HG03159 (cell line): ENCODE measurements around the gene TRIM24.
"Not testable (repeated sequence)": the region's sequence is repeated elsewhere in the genome, so short reads cannot be mapped to it uniquely, and the experiment has no call there.

Source experiments
- ATAC-seq: cut with Tn5 transposase; IDR thresholded peaks from one replicate; pipeline ENCODE4 v1.9.1; 2021; ENCODE audit warnings: mild to moderate bottlenecking, moderate library complexity; ENCODE audit not compliant: unreplicated experiment

The TRIM24 gene

DNA sequence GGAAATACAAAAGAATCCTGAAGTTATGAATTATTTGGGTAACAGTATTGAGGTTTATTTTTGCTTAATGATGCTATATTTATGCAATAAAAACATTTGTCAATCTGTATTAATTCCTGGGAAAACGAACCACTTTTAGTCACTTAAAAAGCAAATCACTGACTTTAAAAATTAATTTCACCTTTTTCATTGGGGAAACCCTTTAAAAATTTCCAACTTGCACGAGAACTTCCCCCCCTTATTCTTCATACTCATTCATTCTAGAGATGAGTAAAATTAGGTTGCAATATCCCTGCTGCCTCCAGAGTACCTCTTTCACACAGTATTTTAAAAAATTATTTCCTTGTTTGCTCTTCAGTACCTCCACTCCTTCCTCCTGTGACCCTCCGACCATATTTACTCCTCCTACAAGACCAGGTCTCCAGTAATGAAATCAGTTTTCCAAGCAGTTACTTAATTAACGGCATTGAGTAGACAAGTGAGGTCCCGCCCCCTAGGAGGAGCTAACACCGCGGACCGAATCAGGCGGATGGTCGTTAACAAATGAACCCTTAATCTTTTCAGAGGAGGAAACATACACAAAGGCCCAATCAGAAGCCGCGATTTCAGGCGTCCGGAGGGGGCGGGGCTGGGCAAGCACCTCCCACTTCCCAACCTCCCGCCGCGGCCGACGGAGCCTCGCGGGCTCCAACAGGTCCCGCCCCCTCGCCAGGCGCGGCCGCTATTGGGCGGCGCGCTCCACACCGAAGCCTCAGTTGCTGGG, 465 bp upstream of the TRIM24 start:
- ATAC-seq: peak; percentile 82

DNA sequence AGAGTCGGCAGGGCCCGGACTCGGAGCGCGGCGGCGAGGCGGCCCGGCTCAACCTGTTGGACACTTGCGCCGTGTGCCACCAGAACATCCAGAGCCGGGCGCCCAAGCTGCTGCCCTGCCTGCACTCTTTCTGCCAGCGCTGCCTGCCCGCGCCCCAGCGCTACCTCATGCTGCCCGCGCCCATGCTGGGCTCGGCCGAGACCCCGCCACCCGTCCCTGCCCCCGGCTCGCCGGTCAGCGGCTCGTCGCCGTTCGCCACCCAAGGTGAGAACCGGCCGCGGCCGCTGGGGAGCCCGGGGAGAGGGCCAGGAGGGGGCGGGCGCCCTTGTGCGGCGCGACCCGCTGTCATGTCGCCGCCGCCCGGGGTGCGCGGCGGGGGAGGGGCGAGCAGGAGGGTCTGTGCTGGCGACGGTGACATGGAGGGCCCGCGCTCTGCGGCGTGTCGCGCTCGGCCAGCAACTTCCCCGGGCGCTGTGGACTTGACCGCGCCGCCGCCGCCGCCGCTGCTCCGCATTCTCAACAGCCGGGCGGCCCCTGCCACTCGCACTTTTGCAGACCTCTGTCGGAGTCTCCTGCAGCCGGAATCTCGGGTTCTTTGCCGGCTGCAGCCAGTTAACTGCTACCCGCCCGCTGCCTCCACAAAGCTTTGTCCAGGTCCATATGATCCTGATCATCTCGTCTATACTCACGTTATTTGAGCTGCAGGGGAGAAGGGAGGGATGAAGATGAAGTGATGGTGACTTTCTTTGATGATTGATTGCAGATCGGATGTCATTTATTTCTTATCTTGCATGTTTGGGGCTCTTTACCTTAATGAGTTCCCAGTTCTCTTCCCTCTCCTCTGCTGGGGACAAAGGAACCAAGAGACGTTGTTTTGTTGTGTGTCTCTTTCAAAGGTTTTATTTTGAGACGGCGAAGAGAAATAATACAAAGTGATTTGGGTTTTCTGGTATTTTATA, 869 bp downstream of the TRIM24 start:
- ATAC-seq: peak; percentile 39

DNA sequence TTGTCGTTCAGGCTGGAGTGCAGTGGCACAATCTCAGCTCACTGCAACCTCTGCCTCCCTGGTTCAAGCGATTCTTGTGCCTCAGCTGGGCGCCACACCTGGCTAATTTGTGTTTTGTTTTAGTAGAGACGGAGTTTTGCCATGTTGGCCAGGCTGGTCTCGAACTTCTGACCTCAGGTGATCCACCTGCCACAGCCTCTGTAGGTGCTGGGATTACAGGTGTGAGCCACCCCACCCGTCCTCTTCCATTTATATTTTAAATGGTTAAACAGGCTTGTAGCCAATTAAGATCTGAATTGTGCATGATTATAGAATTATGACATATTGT, 3.2 kb downstream of the TRIM24 start:
- ATAC-seq: not testable (repeated sequence)

DNA sequence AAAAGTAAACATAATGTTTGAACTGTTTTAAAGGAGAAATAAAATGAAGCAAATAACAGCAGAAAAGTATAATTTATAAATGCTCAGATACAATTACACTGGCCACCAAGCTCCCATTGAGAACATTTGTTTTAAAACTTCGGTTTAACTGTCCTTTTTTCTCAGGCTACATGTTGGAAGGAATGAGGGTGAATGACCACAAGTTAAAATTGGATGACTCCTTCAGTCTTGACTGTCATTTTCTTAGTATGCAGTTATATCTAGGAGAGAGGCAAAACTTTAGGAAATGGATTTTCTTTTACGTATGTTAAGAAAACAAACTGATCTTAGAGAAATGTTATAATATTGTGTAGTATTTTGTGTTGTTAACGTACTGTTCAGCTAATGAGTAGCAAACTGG, 5.0 kb downstream of the TRIM24 start:
- no peak for ATAC-seq

DNA sequence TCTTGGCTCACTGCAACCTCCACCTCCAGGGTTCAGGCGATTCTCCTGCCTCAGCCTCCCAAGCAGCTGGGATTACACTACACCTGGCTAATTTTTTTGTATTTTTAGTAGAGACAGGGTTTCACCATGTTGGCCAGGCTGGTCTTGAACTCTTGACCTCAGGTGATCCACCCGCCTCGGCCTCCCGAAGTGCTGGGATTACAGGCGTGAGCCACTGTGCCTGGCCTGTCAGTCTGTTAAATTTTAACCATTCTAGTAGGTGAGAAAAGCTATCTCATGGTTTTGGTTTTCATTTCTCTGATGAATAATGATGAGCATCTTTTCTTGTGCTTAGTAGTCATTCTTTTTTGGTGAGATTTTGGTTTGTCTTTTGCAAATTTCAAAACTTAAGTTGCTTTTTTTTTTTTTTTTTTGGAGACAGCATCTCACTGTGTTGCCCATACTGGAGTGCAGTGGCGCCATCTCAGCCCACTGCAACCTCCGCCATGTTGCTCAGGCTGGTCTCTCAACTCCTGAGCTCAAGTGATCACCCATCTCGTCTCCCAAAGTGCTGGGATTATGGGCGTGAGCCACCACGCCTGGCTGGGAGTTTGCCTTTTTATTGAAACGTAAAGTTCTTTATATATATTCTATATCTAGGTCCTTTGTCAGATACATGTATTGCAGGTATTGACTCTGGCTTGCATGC, 6.2 kb downstream of the TRIM24 start:
- ATAC-seq: peak; percentile 76

DNA sequence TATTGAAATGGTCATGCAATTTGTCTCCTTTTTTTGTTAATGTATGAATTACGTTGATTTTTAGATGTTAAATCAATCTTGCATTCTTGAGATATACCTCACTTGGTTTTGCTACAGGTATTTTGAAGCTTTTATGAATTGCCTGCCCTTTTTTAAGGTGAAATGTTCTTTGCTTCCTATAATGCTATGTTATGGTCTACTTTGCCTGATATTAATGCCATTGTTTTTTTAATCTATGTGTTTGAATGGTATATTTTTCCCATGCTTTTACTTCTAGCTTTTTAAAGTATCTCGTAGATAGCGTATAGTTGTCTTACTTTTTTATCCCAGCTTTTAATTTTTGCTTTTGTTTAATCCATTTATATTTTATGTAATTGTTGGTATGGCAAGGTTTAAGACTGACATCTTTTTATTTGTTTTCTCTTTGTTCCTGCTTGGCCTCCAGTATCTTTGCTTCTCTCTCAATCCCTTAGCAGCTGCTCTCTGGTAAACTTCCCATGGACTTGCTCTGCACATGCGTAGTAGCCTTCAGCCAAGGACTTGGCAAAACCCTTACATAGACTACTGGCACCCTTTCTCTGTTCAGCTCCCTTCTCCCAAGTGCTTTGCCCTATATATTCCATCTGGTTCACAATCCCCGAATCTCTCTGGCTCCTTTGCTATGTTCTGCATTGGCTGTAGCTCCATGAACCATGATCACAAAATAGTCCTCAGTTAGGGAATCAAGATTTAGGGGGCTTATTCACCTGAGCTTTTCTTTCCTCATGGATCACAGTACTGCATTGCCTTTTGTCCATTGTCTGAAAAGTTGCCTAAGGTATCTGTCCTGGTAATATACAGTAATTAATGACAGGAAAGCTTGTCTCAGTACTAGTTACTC, 8.4 kb downstream of the TRIM24 start:
- no peak for ATAC-seq

DNA sequence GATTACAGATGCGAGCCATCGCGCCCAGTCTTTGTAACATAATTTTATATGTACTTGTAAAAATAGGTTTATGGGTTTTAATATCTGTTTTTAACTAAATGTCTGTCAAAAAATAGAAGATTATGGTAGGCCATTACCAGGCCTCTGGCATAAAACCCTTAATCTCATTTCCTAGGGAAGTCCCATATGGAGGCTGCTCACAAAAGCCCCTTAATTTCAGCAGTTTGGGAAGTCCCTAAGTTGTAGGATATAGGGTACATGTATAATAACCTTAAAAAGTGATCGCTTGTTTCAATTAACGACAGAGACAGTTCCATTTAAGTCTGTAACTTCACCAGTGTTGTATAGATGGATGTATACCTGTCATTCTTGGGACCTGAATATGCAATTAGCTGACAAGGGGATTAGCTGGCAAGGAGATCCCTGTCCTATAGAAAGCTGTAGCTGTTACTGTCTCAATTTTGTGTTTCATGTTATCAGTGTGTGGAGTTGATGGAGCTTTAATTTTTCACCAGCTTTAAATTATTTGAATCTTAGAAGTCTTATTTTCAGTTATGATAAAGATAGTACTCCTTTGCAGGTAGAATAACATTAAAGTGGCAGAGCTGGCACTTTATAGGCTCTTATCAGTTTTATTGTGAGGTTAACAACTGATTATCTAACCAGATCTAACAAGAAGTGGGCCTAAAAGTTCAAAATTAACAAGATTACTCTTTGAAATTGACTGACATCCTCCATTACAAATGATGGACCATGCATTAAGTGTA, 10.5 kb downstream of the TRIM24 start:
- no peak for ATAC-seq

DNA sequence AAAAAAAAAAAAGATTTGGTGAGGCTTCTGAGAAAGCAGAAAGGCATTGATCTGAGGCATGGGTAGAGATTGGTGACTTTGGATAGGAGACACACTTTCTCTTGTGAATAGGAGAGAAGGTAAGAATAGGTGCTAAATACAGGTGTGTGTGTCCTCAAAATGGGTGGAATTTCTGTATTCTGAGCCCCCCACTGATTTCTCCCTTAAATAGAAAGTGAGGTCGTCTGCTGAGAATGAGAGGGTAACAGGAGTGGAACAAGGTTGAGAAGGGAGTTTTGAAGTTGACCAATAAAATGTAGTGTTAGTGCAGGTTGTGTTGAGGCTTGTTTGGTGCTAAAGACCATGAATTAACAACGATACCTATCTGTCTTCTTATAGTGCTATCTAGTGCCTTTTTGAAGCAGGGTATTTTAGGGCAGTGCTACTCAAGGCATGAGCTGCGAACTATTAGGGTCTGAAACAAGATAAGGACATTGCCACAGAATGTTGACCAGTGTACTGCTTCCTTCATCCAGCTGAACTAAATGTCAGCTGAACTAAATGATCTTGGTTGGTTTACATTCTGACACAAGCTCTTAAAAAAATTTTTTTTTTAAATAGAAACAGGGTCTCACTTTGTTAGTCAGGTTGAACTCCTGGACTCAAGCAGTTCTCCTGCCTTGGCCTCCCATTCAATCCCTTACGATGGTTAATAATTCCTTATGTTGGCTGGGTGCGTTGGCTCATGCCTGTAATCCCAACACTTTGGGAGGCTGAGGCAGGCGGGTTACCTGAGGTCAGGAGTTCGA, 12.4 kb downstream of the TRIM24 start:
- no peak for ATAC-seq

DNA sequence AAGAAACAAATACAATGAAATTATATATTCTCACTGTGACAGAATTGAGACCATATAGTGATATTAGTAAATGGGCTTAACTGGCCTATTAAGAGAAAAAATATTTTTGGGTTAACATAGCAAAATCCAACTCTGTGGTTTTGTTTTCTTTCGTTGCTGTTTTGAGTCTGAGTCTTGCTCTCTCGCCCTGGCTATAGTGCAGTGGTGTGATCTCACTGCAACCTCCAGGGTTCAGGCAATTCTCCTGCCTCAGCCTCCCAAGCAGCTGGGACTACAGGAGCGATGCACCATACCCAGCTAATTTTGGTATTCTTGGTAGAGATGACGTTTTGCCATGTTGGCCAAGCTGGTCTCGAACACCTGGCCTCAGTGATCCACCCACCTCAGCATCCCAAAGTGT, 15.3 kb downstream of the TRIM24 start:
- no peak for ATAC-seq

DNA sequence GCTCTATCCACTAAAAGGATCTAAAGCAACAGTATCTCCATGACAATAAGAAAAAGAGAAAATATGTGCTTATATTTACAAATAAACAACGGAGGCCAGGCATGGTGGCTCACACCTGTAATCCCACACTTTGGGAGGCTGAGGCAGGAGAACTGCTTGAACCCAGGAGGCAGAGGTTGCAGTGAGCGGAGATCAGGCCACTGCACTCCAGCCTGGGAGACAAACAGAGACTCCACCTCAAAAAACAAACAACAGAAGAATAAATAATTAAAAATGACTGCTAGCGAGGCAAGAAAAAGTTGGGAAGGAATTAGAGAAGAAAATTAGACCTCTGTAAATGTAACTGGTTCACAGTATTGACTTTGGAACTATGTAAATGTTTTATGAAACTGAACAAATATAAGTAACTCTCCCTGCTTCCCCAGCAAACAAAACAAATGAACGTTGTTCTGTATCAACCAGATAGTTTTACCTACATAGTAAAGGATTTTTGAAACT, 17.1 kb downstream of the TRIM24 start:
- ATAC-seq: no peak

DNA sequence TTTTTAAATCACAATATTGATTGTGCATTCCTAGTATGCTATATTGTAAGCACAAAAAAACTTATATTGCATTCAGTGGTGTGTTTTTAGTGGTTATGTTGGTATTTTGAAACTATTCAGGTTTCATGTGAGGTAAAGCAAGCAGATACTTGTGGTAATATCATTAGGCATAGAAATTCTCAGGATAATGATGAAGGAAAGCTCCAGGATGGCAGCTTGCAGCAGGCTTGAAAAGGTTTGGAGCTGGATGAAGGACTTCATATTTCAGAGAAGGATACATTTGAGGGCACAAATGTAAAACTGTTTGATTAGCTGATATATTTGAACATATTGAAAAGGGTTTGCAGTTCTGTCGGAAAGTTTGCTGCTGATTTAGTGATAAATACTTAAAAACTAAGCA, 17.5 kb downstream of the TRIM24 start:
- no peak for ATAC-seq

DNA sequence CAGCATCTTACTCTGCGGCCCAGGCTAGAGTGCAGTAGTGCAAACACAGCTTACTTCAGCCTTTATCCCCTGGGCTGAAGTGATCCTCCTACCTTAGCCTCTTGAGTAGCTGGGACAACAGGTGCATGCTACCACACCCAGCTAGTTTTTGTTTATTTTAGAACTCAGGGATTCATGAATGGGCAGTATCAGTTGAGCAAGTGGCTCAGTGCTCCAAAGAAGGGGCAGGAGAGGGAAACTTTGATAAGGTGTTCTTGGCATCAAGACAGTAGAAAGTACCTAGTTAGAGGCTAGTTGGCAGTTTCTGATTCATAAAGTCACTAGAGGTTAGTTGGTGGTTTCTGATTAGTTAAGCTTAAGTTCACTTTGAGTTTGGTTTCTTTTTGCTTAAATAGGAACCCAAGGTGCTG, 18.4 kb downstream of the TRIM24 start:
- ATAC-seq: peak; percentile 80

DNA sequence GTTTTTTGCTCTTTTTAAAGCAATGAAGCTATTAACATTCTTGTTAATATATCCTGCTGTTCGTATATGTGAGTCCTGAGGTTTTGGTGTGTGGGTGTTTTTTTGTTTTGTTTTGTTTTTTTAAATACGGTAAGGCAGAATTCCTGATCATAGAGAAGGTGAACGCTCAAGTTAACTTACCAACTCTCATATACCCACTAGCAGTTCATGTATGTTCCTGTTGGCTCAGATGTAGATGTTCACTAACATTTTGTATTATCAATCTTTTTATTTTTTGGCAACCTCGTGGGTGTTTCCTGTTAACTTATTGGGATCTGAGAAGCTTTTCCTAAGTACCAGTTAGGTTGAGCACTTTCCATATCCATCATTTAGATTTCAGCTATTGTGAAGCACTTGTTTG, 20.5 kb downstream of the TRIM24 start:
- ATAC-seq: no peak

DNA sequence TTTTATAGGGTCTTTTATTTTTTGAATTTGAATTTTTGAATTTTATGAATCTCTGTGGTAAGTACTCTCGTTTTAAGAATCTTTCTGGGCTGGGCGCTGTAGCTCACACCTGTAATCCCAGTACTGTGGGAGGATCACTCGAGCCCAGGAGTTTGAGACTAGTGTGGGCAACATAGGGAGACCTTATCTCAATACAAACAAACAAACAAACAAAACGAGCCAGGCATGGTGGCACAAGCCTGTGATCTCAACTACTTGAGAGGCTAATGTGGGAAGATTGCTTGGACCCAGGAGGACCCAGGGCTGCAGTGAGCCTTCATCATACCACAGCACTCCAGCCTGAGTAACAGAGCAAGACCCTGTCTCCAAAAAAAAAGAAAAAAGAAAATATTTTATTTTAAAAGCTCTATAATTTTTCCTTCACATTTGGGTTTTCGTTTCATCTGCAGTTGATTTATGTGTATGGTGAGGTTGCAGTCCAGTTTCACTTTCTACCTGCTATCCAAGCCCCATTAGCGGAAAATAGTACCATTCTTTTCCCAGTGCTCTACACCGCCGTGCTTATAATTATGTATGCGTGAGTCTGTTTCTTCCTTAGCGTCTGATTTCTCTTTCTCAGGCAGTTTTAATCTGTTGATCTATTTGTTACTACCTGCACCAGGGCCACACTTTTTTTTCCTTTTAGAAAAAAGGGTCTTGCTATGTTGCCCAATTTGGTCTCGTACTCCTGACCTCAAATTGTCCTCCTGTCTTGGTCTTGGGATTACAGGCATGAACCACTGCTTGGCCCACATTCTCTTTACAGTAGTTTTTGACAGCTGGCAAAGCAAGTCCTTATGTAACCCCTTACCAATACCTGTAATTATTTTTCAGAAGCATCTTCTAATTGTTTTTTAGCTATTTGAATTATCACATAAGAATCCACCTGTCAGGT, 21.7 kb downstream of the TRIM24 start:
- ATAC-seq: no peak

DNA sequence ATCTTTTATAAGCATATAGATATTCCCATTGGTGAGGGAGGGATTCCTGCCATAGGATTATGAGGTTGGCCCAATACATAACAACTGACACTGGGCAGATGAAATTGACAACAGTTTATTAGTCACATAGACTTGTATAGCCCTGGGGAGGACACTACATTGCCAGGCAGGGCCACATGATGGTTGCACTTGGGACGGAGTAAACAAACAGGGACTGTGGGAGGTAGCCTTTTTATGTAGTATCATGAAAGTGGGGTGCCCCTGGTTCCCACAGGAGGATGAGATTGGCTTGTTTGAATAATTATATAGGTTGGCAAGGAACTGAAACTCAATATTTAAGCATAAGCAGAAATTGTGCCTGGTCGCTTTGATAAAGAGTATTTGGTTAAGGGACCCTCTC, 23.5 kb downstream of the TRIM24 start:
- no peak for ATAC-seq

DNA sequence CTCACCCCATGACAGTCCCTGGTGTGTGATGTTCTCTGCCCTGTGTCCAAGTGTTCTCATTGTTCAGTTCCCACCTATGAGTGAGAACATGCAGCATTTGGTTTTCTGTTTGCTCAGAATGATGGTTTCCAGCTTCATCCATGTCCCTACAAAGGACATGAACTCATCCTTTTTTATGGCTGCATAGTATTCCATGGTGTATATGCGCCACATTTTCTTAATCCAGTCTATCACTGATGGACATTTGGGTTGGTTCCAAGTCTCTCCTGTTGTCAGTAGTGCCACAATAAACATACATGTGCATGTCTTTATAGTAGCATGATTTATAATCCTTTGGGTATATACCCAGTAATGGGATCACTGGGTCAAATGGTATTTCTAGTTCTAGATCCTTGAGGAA, 25.4 kb downstream of the TRIM24 start:
- not testable (repeated sequence) for ATAC-seq

DNA sequence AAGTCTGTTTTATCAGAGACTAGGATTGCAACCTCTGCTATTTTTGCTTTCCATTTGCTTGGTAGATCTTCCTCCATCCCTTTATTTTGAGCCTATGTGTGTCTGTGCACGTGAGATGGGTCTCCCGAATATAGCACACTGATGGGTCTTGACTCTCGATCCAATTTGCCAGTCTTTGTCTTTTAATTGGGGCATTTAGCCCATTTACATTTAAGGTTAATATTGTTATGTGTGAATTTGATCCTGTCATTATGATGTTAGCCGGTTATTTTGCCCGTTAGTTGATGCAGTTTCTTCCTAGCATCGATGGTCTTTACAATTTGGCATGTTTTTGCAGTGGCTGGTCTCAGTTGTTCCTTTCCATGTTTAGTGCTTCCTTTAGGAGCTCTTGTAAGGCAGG, 29.1 kb downstream of the TRIM24 start:
- not testable (repeated sequence) for ATAC-seq
